Measurements from ENCODE around the gene RABEP1. TPM values are rescaled to one million over a fixed set of nuclear protein-coding genes. Genes with fewer than 3 reads are reported as not detected.

Gene RABEP1
- total RNA-seq, 1 donor from 2014 or later, result 53.9 TPM

GRCh38 chr17:5364696-5365095 is 82.6 kb downstream of the RABEP1 start:
- DNase-seq, result no peak

GRCh38 chr17:5365831-5366230 is 83.7 kb downstream of the RABEP1 start:
- DNase-seq, result no peak

DNA sequence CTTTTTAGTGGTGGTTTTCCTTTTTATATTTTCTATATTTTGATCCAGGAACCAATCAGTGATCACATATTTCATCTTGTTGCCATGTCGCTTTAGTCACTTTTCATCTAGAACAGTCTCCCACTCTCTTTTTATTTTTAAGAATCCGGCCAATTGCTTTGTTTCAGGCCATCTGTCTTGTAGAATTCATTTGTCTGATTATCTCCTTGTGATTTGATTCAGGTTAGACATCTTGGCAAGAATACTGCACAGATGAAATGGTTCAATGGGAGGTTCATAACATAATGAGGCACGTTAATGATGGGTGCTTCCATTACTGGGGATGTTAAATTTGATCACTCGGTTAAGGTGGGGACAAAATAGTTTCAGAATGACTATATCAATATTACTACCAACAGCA is 88.3 kb downstream of the RABEP1 start:
- DNase-seq, result no peak

DNA sequence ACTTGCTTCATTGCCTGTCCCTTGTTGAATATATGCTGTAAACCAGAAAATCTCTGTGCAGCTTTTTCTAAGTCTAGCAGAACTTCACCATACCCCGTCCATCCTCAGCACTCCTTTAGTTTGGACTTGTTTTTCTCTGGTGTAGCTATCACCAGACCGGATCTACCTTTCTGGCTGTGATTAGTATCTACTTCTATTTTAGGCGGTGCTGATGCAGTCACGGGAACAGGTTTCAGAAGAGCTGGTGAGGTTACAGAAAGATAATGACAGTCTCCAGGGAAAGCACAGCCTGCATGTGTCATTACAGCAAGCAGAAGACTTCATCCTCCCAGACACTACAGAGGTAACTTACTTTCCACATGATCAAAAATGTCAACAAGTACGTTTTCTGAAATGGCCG is 91.0 kb downstream of the RABEP1 start:
- DNase-seq, result no peak

DNA sequence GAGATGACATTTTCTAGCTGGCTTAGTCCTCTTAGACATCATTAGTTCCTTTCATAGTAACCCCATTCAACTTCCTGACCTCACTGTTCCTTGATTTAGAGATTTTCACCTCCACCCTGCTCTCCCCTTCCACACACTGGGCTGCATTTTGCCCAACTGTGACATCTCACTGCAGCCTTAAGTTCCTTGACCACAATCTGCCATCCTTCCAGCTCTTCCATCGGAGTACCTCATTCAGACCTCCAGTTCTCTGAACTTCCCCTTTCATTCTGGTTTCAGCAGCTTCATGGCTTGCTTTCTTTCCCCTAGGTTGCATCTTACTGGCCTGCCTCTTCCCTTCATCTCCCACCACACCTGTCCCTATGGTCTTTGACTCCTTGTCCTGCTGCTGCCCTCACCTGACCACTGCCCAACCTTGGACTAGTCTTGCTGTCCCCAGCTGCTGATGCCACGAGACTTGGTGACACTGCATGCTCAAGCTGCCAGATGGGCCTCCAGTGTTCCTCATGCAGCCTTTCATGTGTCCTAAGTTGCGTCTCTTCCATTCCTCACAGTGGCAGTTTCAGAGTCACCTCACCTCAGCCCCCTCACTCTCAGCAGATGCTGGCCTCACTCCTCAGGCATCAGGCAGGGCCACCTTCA is 96.6 kb downstream of the RABEP1 start:
- no peak for DNase-seq

- no peak for DNase-seq
Measured at GRCh38 chr17:5379351-5380107, 97.4 kb downstream of the RABEP1 start.

DNA sequence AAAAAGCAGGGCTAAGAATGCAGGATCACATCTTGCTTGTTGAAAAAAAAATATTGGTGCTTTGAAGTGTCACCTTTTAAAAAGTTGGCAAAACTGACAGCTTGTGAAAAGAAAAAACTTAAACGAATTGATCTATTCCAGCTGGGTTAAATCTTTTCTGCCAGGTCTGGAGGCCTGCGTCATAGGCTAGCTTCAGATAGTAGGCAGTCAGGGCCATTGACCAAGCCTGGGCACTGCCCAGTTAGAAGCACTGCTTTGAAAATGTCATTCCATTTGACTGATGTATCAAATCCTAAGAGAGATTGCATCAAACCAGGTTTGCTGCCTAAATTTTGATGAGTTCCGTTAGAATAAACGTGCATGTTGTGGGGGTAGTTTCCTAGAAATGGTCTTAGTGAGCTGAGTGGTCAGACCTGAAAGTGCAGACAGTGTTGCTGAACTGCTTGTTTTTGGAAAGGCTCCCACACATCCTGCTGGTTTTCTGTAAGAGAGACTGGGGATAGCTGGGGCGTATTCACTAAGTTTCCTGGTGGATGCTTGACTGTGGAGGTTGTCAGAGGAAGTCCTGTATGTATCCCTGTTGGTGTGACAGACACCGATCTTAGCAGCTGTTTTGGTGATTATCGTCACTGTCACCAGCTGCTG is 98.5 kb downstream of the RABEP1 start:
- no peak for DNase-seq

DNA sequence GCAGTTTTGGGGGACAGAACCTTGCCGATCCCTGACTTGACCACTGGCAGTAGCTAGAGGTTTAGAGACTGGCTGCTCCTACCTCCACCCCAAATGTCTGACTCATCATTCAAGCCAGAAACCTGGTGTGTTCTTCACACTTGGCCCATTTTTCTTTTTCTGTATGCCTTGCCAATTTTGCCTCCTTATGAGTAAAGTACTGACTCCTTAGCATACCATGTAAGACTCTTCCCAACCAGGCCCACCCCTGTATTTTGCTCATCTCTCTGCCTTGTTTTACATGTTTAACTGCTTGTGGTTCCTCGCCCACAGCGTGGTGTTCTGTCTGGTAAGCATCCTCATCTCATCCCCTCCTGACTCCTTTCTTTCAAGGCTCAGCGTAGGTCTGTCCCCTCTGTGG is 99.5 kb downstream of the RABEP1 start:
- no peak for DNase-seq

DNA sequence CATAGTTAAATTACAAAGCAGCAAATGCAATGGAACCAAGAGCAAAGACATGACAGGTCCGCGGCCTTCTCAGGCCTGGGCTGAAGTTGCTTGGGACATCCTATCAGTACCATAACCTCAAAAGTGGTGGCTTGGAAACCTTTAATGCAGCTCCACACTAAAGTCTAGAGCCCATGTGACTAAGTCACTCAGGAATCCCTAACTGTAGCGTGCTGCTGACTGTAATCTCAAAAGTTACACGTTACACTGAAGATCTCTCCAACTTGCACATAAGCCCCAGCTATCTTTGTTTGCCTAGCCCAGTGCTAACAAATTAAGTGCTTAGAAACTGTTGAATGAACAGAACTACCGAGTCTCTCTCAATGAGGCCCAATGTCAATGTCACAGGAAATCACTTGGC is 109.6 kb downstream of the RABEP1 start:
- no peak for DNase-seq

DNA sequence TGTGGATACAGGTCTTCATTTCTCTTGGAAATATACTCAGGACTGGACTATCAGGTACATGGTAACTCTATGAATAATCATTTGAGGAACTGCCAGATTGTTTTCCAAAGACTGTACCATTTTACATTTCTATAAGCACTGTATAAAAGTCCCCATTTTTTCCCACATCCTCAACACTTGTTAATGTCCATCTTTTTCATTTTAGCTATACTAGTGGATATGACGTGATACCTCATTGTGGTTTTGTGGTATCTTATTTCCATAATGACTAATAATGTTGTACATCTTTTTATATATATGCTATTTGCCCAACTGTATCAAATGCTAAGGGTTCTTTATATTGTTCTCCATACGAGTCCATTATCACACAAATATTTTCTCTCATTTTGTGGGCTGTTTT is 114.5 kb downstream of the RABEP1 start:
- no peak for DNase-seq

GRCh38 chr17:5399767-5400166 is 117.7 kb downstream of the RABEP1 start:
- DNase-seq, result no peak

GRCh38 chr17:5405400-5405799 is 123.3 kb downstream of the RABEP1 start:
- no peak for DNase-seq

GRCh38 chr17:5408186-5408585 is 126.1 kb downstream of the RABEP1 start:
- no peak for DNase-seq

GRCh38 chr17:5410594-5411272 is 128.6 kb downstream of the RABEP1 start:
- DNase-seq, result no peak

- peak; percentile 75 for DNase-seq
Measured at GRCh38 chr17:5413682-5414081, 131.6 kb downstream of the RABEP1 start.

GRCh38 chr17:5416901-5417300 is 134.8 kb downstream of the RABEP1 start:
- no peak for DNase-seq

DNA sequence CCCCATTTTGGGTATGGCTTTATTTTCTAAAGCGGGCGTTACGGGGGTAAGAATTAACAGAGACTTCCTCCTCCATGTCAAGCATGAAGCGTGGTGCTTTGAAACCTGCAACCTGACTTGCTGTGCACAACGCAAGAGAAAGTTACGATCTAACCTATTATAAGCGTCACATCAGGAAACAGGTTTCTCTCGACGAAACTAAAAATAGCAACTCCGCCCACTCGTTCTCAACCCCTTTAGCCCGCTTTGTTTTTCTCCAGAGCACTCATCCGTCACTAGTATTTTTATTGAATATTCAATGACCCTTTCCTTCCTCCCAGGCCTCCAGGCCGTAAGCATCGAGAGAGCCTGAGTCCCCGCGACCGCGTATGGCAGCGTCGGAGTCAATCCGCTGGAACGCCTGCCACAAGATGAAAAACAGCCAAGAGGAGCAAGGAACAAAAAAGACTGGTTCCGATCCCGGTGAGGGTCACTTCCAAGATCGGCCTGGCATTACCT is 136.8 kb downstream of the RABEP1 start:
- peak; percentile 83 for DNase-seq

DNA sequence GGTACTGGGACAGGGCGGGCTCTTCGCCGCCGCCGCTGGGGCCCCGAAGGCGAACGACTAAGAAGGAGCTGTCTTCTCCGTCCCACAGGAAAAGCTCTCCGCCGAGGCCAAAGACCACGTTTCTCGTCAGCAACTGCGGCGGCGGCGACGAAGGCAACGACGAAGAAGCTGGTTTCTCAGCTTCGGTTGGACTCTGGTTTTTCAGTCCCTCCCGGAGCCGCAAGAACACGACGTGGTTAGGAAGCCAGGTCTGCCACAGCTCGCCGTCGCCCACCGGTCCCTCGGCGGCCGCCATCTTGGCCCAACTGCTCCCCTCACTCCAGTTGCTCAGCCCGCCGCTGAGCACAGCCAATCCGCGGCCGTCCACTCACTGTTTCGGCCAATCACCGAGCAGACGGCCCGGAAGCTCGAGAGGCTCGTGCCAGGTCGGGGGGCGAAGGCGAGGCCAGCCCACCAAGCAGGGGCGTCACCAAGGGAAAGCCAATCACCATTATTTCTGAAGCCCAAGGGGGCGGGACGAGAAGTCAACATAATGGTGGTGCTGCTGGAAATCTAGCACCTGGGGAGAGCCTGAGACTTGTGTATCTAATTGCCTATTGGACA is 137.4 kb downstream of the RABEP1 start, which contains the start of gene NUP88:
Gene NUP88, minus strand, starts transcription at position 307 of the 603 bp plus-strand sequence. Its CDS starts 12 bp downstream, at position 295.
- DNase-seq, result peak; percentile 99

DNA sequence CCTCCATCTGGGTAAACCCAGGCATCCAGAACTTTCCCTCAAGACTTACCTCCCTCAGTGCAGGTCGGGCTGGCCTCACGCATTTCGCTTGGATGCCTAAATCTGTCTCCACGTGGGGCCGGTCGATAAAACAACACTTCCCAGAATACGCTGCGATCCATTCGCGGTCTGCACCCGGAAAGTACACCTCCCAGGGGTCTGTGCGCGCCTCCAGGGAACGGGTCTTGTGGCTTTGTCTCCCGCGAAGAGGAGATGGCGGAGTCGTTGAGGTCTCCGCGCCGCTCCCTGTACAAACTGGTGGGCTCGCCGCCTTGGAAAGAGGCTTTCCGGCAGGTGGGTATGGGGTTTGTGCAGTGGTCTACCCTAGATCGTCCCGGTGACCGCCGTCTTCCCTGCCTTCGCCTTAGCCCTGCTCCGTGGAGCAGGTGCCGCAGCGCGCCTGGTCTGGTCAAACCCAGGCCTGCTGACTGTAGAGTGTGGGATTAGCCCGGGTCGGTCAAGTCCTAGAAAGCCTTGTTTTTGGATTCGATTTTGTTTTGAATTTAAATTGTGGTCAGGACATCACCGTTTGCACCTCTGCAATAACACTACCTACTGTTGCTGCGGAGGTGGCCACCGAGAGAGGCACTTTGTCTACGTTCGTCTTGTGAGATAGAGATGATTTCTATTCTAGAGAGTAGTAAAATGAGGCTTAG is 138.0 kb downstream of the RABEP1 start, which contains the start of gene RPAIN:
Gene RPAIN, plus strand, starts transcription at position 224 of the 695 bp plus-strand sequence. Its CDS starts 29 bp downstream, at position 253.
- peak; percentile 89 for DNase-seq

DNA sequence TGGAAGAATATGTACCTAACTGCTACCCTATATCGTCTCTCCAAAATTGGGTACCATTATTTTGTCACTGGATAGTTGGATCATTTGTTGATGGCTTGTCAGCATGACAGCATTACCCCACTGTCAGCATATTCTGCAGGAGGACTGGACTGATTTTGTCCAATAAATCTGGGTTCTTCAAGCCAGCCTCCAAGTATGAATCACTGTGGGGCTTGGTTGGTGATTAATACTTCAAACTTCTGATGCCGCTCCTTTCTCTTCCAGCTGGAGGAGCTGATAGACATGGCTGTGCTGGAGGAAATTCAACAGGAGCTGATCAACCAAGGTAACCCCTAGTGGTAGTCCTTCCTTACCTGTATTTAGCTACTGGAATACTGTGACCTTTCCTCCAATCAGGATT is 140.4 kb downstream of the RABEP1 start:
- peak; percentile 21 for DNase-seq

DNA sequence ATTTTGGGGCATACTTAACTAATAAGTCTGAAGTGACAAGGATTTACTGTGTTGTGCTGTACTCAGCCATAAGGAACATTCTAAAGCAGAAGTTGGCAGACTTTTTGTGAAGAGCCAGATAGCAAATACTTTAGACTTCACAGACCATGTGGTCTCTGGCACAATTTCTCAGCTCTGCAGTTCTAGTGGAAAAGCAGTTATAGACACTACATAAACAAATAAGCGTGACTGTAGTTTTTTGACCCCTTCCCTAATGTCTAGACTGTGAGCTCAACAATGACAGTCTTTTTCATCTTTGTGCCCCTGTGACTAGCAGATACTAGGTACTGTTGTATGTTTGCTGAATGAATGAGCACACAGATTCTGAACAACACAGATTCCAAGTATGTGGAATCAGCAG is 142.8 kb downstream of the RABEP1 start:
- DNase-seq, result no peak

- no peak for DNase-seq
Measured at GRCh38 chr17:5425826-5426225, 143.7 kb downstream of the RABEP1 start.
